D721Med (cell line): Measurements from ENCODE around the gene JAK1.

Source experiments
- DNase-seq: peaks from one replicate; pipeline ENCODE4 v3.0.0; 2011; ENCODE audit warnings: low spot score; ENCODE audit not compliant: insufficient read length
- FAIRE-seq: peaks from 2 replicates; lab custom pipeline; 2011; peaks lifted over from hg19 to GRCh38; lab: Jason Lieb, UNC
- TF ChIP-seq, protein P1 (sequence below): IDR thresholded peaks from 2 replicates; pipeline ENCODE4 v1.5.1; 2012; ENCODE audit warnings: mild to moderate bottlenecking, control low read depth; ENCODE audit not compliant: insufficient read depth; ENCODE audit errors: missing control alignments

The JAK1 gene

GRCh38 chr1:64911326-64911725 is 55.0 kb downstream of the JAK1 start:
- FAIRE-seq (no peak), DNase-seq (no peak)
- TF ChIP-seq, protein P1, sequence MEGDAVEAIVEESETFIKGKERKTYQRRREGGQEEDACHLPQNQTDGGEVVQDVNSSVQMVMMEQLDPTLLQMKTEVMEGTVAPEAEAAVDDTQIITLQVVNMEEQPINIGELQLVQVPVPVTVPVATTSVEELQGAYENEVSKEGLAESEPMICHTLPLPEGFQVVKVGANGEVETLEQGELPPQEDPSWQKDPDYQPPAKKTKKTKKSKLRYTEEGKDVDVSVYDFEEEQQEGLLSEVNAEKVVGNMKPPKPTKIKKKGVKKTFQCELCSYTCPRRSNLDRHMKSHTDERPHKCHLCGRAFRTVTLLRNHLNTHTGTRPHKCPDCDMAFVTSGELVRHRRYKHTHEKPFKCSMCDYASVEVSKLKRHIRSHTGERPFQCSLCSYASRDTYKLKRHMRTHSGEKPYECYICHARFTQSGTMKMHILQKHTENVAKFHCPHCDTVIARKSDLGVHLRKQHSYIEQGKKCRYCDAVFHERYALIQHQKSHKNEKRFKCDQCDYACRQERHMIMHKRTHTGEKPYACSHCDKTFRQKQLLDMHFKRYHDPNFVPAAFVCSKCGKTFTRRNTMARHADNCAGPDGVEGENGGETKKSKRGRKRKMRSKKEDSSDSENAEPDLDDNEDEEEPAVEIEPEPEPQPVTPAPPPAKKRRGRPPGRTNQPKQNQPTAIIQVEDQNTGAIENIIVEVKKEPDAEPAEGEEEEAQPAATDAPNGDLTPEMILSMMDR = no peak

GRCh38 chr1:64909031-64909430 is 57.3 kb downstream of the JAK1 start:
- TF ChIP-seq, protein P1 = no peak
- DNase-seq (no peak), FAIRE-seq (no peak)

DNA sequence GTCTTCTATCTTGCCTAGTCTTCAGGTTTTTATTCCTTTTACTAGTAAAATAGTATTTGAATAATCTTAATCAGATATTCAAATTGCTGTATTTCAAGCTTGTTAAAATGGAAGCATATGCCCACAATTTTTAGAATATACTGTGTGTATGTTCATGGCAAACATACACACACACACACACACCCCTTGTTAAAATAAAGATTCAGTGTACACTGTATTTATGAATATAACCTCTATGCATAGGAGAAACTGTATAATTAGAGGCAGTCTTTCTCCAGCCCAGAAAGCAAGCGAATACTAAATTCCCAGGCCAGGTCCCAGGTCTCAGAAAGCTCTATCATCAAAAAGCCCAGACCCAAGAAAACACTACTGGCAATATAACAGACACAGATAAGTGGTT is 57.8 kb downstream of the JAK1 start:
- FAIRE-seq (no peak), DNase-seq (no peak)
- TF ChIP-seq, protein P1 = no peak

DNA sequence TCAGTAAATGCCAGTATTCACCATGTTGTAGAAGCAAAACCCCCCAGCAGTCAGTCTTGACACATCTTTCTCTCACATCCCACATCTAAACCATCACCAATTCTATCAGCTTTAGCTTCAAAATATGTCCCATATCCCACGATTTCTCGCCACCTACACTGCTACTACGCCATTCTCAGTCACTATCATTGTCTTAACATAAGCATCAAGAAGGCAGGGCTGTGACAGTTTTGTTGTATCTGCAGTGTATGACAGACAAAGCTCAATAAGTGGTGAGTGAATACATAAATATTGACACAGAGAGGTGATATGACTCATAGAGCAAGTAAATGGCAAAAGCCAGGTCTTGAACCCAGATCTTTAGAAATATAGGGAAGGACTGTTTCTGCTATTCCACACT is 59.9 kb downstream of the JAK1 start:
- DNase-seq (no peak), FAIRE-seq (no peak)
- TF ChIP-seq, protein P1 = no peak

- TF ChIP-seq, protein P1 = no peak
- DNase-seq (no peak), FAIRE-seq (no peak)
These were observed 62.8 kb downstream of the JAK1 start for GRCh38 chr1:64903593-64903992.

- DNase-seq (no peak), FAIRE-seq (no peak)
- TF ChIP-seq, protein P1 = no peak
These were observed 64.7 kb downstream of the JAK1 start for GRCh38 chr1:64901663-64902062.

DNA sequence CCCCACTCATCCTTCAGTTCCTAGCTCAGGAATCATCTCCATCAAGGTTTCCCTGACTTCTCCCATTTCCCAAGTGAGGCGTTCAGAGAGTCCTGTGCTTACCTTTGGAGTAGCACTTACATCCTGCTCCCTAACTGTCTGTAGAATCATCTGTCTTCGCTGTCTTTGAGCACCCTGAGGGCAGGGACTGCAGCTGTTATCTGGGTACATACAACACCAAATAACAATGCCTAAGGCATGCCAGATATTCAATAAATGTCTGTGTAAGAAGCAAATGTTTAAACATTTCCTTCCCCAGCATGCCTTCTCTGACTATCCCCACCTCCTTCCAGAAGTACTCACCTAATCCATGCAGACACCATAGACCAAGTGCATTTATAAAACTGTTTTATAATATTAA is 65.4 kb downstream of the JAK1 start:
- no peak for DNase-seq
- TF ChIP-seq, protein P1 = no peak

More for the DNA sequence above, 65.4 kb downstream of the JAK1 start:
- FAIRE-seq = no peak
